Caco-2 (cell line): Measurements from ENCODE around the gene GPS1. TPM values are rescaled to one million over a fixed set of nuclear protein-coding genes. Genes with fewer than 3 reads are reported as not detected.
"Not testable (repeated sequence)": the region's sequence is repeated elsewhere in the genome, so short reads cannot be mapped to it uniquely, and the experiment has no call there.

Source experiments
- BruUV-seq: library from RNA; stranded (reverse); fragments of 400-500 nt; replicated peaks from 2 replicates; lab custom pipeline; 2021; lab: Mats Ljungman, UMichigan
- CTCF ChIA-PET: fragments of 300-600 bp; sonication (Branson Sonifier 250); formaldehyde crosslinking; loops from one replicate; lab custom pipeline; 2022; ENCODE audit warnings: antibody characterized with exemption; lab: Charles Lee
- POLR2A ChIA-PET: fragments of 300-600 bp; sonication (Branson Sonifier 250); formaldehyde crosslinking; loops from one replicate; lab custom pipeline; 2022; ENCODE audit warnings: antibody characterized with exemption; lab: Charles Lee
- DNase-seq, 2 experiments: peaks; one replicate each; pipeline versions ENCODE4 v3.0.0 to v3.0.0-alpha.2; 2020 to 2022
- H3K27me3 ChIP-seq: replicated peaks from 2 replicates; pipeline ENCODE4 v1.6.0; 2011; ENCODE audit warnings: low read length; ENCODE audit not compliant: control insufficient read depth, insufficient read depth
- H3K36me3 ChIP-seq: 2 replicates; pipeline ENCODE4 v1.5.1; 2011; ENCODE audit warnings: low read length; ENCODE audit not compliant: control insufficient read depth, insufficient read depth
- H3K4me1 ChIP-seq: fragments of 250-450 bp; sonication (Bioruptor Pico); 2 replicates; pipeline ENCODE4 v1.5.1; 2020; ENCODE audit warnings: mild to moderate bottlenecking
- H3K4me3 ChIP-seq: 2 replicates; pipeline ENCODE4 v1.5.1; 2011; ENCODE audit warnings: low read depth, mild to moderate bottlenecking, control low read depth, low read length
- H3K9me3 ChIP-seq: fragments of 250-450 bp; sonication (Bioruptor Pico); 2 replicates; pipeline ENCODE4 v1.5.1; 2020; ENCODE audit warnings: mild to moderate bottlenecking, moderate library complexity
- H3K27ac Mint-ChIP-seq: one replicate; pipeline ENCODE4 v1.8.0; 2022; ENCODE audit warnings: mixed read lengths; ENCODE audit not compliant: unreplicated experiment
- H3K27me3 Mint-ChIP-seq: one replicate; pipeline ENCODE4 v1.8.0; 2022; ENCODE audit warnings: mixed read lengths; ENCODE audit not compliant: insufficient read depth, unreplicated experiment
- H3K36me3 Mint-ChIP-seq: one replicate; pipeline ENCODE4 v1.8.0; 2022; ENCODE audit warnings: mild to moderate bottlenecking, mixed read lengths; ENCODE audit not compliant: insufficient read depth, unreplicated experiment
- H3K4me1 Mint-ChIP-seq: one replicate; pipeline ENCODE4 v1.8.0; 2022; ENCODE audit warnings: low read depth, mixed read lengths; ENCODE audit not compliant: unreplicated experiment
- H3K4me3 Mint-ChIP-seq: one replicate; pipeline ENCODE4 v1.8.0; 2022; ENCODE audit warnings: mild to moderate bottlenecking, moderate library complexity, mixed read lengths; ENCODE audit not compliant: unreplicated experiment
- H3K9me3 Mint-ChIP-seq: one replicate; pipeline ENCODE4 v1.8.0; 2022; ENCODE audit warnings: mixed read lengths; ENCODE audit not compliant: unreplicated experiment
- intact Hi-C: fragments of 100-400 bp; cut with micrococcal nuclease; formaldehyde crosslinking; loops from one replicate; pipeline ENCODE4 v1.10.0; 2022; ENCODE audit not compliant: unreplicated experiment
- total RNA-seq: library from RNA; stranded (reverse); gene quantifications from 2 replicates; pipeline ENCODE4 v1.2.3, GENCODE V29; 2022
- TF ChIP-seq, protein P1 (sequence below), 2 experiments: fragments of 200-600 bp in 1 of 2; IDR thresholded peaks; 1 replicate in 1 of 2; 2 replicates in 1 of 2; pipeline versions ENCODE4 v1.5.1 to v1.8.0; 2011 to 2022; ENCODE audit warnings: antibody characterized with exemption in 1 of 2, control low read depth in 1 of 2, inconsistent platforms in 1 of 2, low read depth in 1 of 2, low read length in 1 of 2, mild to moderate bottlenecking in 1 of 2, moderate library complexity in 1 of 2; ENCODE audit not compliant: insufficient read depth in 1 of 2, severe bottlenecking in 1 of 2, unreplicated experiment in 1 of 2

The GPS1 gene
- total RNA-seq, 1 experiment from 2014 or later, result 195 TPM

GRCh38 chr17:82037092-82037888, 14.4 kb upstream of the GPS1 start, which contains the start of gene DCXR:
DCXR (minus strand) TSS chr17:82037697; CDS start chr17:82037682, 15 bp downstream.
- no peaks in the 10 kb centered on the region for H3K27me3 ChIP-seq
- intact Hi-C loops, result loop anchor here (1.0 to 2.0 kb wide), 2 partner anchors 14 to 62 kb away; partner anchors contain the start of genes FASN, GPS1 and RFNG
- DNase-seq, result peak; percentile 98 to 99
- Mint-ChIP-seq H3K9me3 (peaks cover 9% of the 10 kb centered on the region), H3K36me3 (peaks cover 19% of the 10 kb centered on the region), H3K4me1 (peaks cover 5% of the 10 kb centered on the region), H3K27ac (peak within 1 kb of the TSS; percentile 91), H3K4me3 (peak within 1 kb of the TSS; percentile 86), H3K27me3 (no peaks in the 10 kb centered on the region)
- ChIA-PET POLR2A (interaction anchor here (0.5 to 1.6 kb wide), 22 partner anchors 13 to 523 kb away, joined by 3 to 51 read pairs (median 4); partner anchors contain the start of genes CENPX, FASN, LRRC45 and NOTUM), CTCF (interaction anchor here (0.6 to 2.4 kb wide), 22 partner anchors 15 to 230 kb away, joined by 3 to 42 read pairs (median 4); partner anchors contain the start of genes ALYREF, CENPX, FASN and GPS1)
- BruUV-seq, result no TSS peak
- peaks cover 21% of the 10 kb centered on the region for H3K4me1 ChIP-seq
- peak within 1 kb of the TSS; percentile 79 for H3K4me3 ChIP-seq
- no peaks in the 10 kb centered on the region; the same call in 1 of the 2 replicates for H3K36me3 ChIP-seq
- H3K9me3 ChIP-seq, result no peaks in the 10 kb centered on the region
- TF ChIP-seq, protein P1, sequence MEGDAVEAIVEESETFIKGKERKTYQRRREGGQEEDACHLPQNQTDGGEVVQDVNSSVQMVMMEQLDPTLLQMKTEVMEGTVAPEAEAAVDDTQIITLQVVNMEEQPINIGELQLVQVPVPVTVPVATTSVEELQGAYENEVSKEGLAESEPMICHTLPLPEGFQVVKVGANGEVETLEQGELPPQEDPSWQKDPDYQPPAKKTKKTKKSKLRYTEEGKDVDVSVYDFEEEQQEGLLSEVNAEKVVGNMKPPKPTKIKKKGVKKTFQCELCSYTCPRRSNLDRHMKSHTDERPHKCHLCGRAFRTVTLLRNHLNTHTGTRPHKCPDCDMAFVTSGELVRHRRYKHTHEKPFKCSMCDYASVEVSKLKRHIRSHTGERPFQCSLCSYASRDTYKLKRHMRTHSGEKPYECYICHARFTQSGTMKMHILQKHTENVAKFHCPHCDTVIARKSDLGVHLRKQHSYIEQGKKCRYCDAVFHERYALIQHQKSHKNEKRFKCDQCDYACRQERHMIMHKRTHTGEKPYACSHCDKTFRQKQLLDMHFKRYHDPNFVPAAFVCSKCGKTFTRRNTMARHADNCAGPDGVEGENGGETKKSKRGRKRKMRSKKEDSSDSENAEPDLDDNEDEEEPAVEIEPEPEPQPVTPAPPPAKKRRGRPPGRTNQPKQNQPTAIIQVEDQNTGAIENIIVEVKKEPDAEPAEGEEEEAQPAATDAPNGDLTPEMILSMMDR (IDR thresholded peaks at IDR 0.05; ENCODE audit: insufficient read depth in 1 of 2, low read depth in 1 of 2, low read length in 1 of 2, severe bottlenecking in 1 of 2, unreplicated experiment in 1 of 2), result peak; percentile 80 to 87

DNA sequence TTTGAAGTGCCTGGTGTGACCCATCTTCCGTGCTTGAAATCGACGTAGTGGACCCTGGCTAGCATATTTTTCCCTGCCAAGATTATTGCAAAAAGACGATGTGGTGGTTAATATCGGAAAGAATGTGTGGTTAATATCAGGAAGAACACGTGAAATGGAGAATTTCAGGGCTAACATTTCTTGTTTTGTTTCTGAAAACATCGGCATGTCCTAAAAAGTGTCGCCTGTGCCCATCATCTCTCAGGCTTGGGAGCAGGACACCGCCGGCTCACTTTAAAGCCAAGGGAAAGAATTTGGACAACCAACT, 13.9 kb upstream of the GPS1 start:
- intact Hi-C loops, result loop anchor here (1.0 to 2.0 kb wide), 2 partner anchors 13 to 61 kb away; partner anchors contain the start of genes FASN, GPS1 and RFNG
- POLR2A ChIA-PET, result interaction anchor here (0.5 to 1.6 kb wide), 20 partner anchors 13 to 524 kb away, joined by 3 to 51 read pairs (median 4); partner anchors contain the start of genes CENPX, FASN, LRRC45 and NOTUM
- peaks cover 18% of the 10 kb centered on the region for H3K36me3 Mint-ChIP-seq

DNA sequence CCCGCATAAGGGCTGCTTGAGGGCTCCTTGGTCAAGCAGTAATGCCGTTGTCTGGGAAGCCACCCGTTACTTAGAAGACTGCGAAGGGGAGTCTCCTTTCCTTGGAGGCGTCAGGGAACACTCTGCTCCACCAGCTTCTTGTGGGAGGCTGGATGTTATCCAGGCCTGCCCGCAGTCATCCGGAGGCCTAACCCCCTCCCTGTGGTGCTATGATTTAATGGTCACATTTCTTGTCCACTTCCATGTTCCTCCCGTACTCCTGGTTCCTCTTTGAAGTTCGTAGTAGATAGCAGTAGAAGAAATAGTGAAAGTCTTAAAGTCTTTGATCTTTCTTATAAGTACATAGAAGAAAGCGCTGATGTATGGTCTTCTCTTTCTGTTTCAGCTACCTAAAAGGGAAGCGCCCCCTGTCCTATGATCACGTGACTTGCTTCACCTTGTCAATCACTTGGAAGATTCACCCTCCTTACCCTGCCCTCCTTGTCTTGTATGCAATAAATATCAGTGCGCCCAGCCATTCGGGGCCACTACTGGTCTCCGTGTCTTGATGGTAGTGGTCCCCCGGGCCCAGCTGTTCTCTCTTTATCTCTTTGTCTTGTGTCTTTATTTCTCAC, 12.8 kb upstream of the GPS1 start:
- intact Hi-C loops, BruUV-seq, H3K9me3 ChIP-seq, H3K36me3 ChIP-seq, H3K4me3 Mint-ChIP-seq, H3K4me3 ChIP-seq, H3K27me3 Mint-ChIP-seq, H3K9me3 Mint-ChIP-seq, H3K4me1 Mint-ChIP-seq, DNase-seq, H3K27me3 ChIP-seq, POLR2A ChIA-PET, H3K27ac Mint-ChIP-seq: not testable (repeated sequence)
- peaks cover 15% of the 10 kb centered on the region for H3K36me3 Mint-ChIP-seq
- CTCF ChIA-PET, result interaction anchor here (1.5 kb wide), 1 partner anchor 16 kb away, joined by 3 read pairs; the partner anchor contains the start of genes CENPX and LRRC45
- peaks cover 14% of the 10 kb centered on the region for H3K4me1 ChIP-seq

More for the DNA sequence above, 13.9 kb upstream of the GPS1 start:
- Mint-ChIP-seq H3K9me3 (peaks cover 9% of the 10 kb centered on the region), H3K4me3 (peak overlapping the region; percentile 86), H3K27me3 (no peaks in the 10 kb centered on the region), H3K4me1 (peaks cover 5% of the 10 kb centered on the region), H3K27ac (peak overlapping the region; percentile 91)
- BruUV-seq, result no TSS peak
- Histone ChIP-seq H3K27me3 (no peaks in the 10 kb centered on the region), H3K4me3 (peak overlapping the region; percentile 5), H3K36me3 (no peaks in the 10 kb centered on the region; the same call in 1 of the 2 replicates), H3K9me3 (no peaks in the 10 kb centered on the region), H3K4me1 (peaks cover 18% of the 10 kb centered on the region)
- CTCF ChIA-PET, result interaction anchor here (0.6 to 2.4 kb wide), 19 partner anchors 14 to 230 kb away, joined by 3 to 42 read pairs (median 4); partner anchors contain the start of genes ALYREF, CENPX, FASN and GPS1
- DNase-seq, result no peak
- TF ChIP-seq, protein P1 (IDR thresholded peaks at IDR 0.05; ENCODE audit: insufficient read depth in 1 of 2, low read depth in 1 of 2, low read length in 1 of 2, severe bottlenecking in 1 of 2, unreplicated experiment in 1 of 2), result no peak
